GM20000 (cell line): ENCODE data around the gene MED1.
"Not testable (repeated sequence)": the region's sequence is repeated elsewhere in the genome, so short reads cannot be mapped to it uniquely, and the experiment has no call there.

Source experiments
- DNase-seq: peaks from one replicate; pipeline ENCODE4 v3.0.0; 2012; ENCODE audit warnings: low spot score
- CTCF ChIP-seq: IDR thresholded peaks from 2 replicates; pipeline ENCODE4 v1.5.1; 2012; ENCODE audit warnings: mild to moderate bottlenecking, control low read depth; ENCODE audit errors: extremely low read depth, missing control alignments

The MED1 gene

GRCh38 chr17:39399791-39400190, 51.3 kb downstream of the MED1 start:
- no peak for DNase-seq
- TF ChIP-seq CTCF: no peak

GRCh38 chr17:39393736-39394135, 57.3 kb downstream of the MED1 start:
- TF ChIP-seq CTCF: no peak

GRCh38 chr17:39391448-39391847, 59.6 kb downstream of the MED1 start:
- DNase-seq: no peak
- TF ChIP-seq CTCF: no peak

More at GRCh38 chr17:39393736-39394135, 57.3 kb downstream of the MED1 start:
- DNase-seq: no peak

GRCh38 chr17:39385040-39385439, 66.0 kb downstream of the MED1 start:
- no peak for DNase-seq

GRCh38 chr17:39380144-39380543, 70.9 kb downstream of the MED1 start:
- no peak for TF ChIP-seq CTCF
- DNase-seq: no peak

More at GRCh38 chr17:39385040-39385439, 66.0 kb downstream of the MED1 start:
- no peak for TF ChIP-seq CTCF

GRCh38 chr17:39376434-39376833, 74.6 kb downstream of the MED1 start:
- no peak for TF ChIP-seq CTCF
- DNase-seq: no peak

GRCh38 chr17:39367805-39368204, 83.3 kb downstream of the MED1 start:
- DNase-seq: not testable (repeated sequence)

- TF ChIP-seq CTCF: no peak
- no peak for DNase-seq
Observed at GRCh38 chr17:39365872-39366271, 85.2 kb downstream of the MED1 start.
